DOHH2 (cell line): ENCODE measurements around the gene RTL9.

Experiments
- CTCF ChIP-seq: fragments of 200-600 bp; sonication (generic); IDR thresholded peaks from one replicate; pipeline ENCODE4 v1.5.1; 2014; ENCODE audit warnings: antibody characterized with exemption, mild to moderate bottlenecking, low read depth, low read length; ENCODE audit not compliant: poor library complexity, severe bottlenecking
- EZH2phosphoT487 ChIP-seq: fragments of 200-600 bp; sonication (generic); IDR thresholded peaks from 2 replicates; pipeline ENCODE4 v1.6.1; 2017; ENCODE audit warnings: borderline replicate concordance, mild to moderate bottlenecking, antibody characterized with exemption, low read length, moderate library complexity, mixed read lengths

DNA sequence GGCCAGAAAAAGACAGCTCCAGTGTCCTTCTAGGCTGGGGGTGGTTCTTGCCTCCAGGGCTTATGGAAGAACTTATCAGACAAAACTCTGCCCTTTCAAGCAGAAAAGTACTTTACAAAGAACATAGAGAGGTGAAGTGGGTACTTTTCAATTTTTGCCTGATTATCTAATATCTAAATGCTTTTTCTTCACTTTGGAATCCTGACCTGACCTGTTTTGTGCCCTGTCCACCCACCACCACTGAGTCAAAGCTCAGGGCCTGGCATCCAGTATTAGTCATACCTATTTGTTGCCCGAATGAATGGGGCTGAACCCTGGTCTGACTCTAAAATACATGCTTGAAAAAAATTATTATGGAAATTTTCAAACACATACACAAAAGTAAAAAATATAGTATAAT, 37.2 kb downstream of the RTL9 start:
- TF ChIP-seq EZH2phosphoT487 (no peak), CTCF (no peak)
